CD4-positive, alpha-beta T cell treated with Interleukin-15 for 4 hours (primary cell): ENCODE data around the gene EIF5A2.
"Not testable (repeated sequence)": the region's sequence is repeated elsewhere in the genome, so short reads cannot be mapped to it uniquely, and the experiment has no call there.

Experiments
- DNase-seq: peaks from one replicate; pipeline ENCODE4 v3.0.0-alpha.2; 2020; ENCODE audit warnings: low spot score

Gene EIF5A2

DNA sequence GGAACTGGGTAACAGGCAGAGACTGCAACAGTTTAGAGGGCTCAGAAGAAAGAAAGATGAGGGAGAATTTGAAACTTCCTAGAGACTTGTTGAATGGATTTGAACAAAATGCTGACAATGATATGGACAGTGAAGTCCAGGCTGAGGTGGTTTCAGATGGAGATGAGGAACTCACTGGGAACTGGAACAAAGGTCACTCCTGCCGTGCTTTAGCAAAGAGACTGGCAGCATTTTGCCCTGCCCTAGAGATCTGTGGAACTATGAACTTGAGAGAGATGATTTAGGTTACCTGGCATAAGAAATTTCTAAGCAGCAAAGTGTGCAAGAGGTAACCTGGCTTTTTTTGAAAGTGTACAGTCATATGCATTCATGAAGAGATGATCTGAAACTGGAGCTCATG lies 11.7 kb downstream of the EIF5A2 start:
- no peak for DNase-seq

- not testable (repeated sequence) for DNase-seq
Measured at GRCh38 chr3:170896333-170896732, 12.1 kb downstream of the EIF5A2 start.

DNA sequence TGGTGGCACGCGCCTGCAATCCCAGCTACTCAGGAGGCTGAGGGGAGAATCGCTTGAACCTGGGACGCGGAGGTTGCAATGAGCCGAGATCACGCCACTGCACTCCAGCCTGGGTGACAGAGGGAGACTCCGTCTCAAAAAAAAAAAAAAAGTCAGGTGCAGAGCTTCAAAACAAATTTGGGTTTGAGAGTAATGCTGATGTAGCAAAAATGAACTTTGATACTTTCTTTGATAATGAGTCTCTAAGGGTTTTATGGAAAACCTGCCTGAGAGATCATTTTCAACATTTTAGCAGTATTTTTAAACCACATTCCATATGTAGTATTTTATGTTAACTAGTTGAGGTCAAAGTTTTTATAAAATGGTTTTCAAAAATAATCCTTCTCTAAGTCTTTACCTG lies 14.5 kb downstream of the EIF5A2 start:
- no peak for DNase-seq

- DNase-seq: no peak
Measured at GRCh38 chr3:170889630-170890029, 18.8 kb downstream of the EIF5A2 start.

DNA sequence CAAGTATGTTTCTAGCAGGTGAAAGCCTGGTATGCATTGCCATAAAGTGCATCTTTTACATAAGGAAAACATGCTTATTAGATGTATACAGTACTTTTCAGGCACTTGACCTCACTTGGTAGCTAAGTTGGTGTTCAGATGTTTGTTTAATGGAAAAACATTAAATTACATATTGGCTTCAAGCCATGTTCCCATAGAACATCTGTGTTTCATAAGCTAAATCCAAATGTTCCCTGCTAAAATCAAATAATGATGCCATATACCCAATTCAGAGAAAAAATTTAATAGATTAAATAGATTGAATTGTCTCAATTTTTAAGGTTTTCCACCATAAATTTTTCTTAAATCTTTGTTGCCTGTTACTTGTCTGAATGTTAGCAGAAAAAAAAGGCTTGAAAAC lies 19.3 kb downstream of the EIF5A2 start:
- DNase-seq: no peak

DNA sequence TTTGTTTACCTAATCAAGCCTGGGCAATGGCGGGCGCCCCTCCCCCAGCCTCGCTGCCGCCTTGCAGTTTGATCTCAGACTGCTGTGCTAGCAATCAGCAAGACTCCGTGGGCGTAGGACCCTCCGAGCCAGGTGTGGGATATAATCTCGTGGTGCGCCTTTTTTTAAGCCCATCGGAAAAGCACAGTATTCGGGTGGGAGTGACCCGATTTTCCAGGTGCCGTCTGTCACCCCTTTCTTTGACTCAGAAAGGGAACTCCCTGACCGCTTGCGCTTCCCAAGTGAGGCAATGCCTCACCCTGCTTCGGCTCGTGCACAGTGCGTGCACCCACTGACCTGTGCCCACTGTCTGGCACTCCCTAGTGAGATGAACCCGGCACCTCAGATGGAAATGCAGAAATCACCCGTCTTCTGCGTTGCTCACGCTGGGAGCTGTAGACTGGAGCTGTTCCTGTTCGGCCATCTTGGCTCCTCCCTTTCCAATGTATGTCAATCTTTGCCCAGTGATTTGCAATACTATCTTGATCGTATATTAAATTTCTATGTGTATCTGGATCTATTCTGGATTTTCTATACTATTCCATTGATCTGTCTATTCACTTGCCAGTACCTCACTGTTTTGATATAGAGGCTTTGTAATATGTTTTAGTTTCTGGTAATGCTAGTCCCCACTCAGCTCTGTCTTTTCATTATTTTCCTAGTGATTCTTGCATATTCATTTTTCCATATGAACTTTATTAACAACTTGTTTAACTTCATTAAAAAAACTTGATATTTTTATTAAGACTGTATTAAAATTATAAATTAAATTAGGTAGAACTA lies 24.1 kb downstream of the EIF5A2 start:
- not testable (repeated sequence) for DNase-seq

GRCh38 chr3:170878688-170879087 lies 29.7 kb downstream of the EIF5A2 start:
- not testable (repeated sequence) for DNase-seq

DNA sequence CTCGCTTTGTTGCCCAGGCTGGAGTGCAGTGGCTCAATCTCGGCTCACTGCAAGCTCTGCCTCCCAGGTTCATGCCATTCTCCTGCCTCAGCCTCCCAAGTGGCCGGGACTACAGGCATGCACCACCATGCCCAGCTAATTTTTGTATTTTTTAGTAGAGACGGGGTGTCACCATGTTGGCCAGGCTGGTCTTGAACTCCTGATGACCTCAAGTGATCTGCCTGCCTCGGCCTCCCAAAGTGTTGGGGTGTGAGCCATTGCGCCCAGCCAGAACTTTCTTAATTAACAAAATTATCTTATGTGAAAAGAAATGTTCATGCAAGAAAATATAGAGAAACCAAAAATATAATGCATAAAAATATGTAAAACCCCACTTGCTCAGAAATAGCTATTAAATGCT lies 31.1 kb downstream of the EIF5A2 start:
- not testable (repeated sequence) for DNase-seq

GRCh38 chr3:170876537-170876936 lies 31.9 kb downstream of the EIF5A2 start:
- no peak for DNase-seq

DNA sequence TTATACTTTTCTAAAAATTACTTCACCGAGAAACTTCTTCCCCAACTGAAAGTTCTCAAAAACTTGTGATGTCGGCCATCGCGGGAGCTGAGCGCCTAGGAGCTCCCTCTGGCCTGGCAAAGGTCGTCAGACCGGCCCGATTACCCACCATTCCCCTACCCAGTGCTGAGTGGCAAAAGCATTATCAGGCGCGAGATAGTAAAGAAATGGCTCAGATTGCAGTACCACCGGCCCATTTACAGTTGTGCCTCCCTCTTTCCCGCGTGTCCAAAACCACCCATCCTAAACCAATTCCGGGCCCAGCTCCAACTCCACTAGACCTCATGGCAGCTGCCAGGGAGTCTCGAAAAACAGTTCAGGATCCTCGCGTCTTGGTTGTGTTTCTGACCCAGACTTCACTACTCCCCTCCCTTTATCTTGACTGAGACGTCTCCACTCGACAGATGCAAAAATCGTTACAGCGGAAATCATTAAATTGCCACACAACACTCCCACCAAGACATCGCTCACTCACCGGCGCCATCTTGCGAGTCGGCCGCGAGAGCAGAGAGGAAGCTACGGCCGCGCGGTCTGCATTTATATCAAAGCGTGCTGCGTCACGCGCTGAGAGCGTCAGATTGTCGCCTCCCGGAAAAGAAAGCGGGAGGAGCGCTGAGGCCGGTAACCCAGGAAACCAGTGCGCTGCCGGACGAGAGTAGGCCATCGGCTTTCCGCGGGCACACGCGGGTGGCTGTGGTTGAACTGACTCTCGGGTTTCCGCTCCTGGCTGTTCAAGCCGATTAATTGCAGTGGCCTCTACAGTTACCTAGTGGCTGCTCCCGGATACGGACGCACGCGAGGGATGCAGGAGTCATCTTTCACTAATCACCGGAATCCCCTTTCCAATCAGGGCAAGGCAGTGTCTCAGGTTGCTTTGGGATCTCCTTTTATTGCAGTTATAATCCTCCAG lies 38.5 kb downstream of the EIF5A2 start, which contains the start of gene RPL22L1:
RPL22L1 (minus strand) TSS at position 551 of the 949 bp plus-strand sequence; CDS start at position 523, 28 bp downstream.
- DNase-seq: peak; percentile 92

DNA sequence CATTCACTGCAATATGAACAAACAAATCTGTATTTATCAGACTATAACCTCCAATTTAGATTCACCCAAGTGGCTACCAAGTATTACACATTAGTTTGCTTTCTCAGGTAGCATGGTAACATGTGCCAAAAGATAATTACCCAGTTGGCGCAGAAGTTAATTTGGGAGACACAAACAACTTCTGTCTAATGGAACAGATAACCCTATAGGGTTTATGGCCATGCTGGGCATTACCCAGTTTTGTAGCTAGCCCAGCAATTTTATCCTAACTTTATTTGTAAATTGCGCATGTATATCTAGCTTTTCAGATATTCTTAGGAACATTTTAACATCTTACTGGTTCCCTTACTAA lies 39.2 kb downstream of the EIF5A2 start:
- DNase-seq: no peak

DNA sequence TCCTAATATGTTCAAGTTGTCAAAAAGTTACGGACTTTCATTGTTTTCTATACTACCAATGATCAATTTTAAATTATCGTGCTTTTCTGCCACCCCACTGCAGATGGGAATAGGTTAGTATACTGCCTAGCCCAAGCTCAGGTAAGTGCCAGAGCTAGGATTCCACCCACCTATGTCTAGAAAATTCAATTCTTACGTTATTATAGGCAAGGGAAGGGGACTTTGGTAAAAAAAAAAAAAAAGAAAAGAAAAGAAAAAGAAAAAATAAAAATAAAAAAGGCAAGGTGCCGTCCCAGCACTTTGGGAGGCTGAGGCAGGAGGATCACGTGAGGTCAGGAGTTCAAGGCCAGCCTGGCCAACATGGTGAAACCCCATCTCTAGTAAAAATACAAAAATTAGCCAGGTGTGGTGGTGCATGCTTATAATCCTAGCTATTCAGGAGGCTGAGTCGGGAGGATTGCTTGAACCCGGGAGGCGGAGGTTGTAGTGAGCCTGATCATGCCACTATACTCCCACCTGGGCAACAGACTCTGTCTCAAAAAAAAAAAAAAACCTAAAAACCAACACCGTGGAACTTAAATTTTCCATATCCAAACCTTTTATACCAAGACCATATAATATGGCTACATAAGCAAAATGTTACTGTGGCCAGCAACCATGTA lies 39.7 kb downstream of the EIF5A2 start:
- no peak for DNase-seq

DNA sequence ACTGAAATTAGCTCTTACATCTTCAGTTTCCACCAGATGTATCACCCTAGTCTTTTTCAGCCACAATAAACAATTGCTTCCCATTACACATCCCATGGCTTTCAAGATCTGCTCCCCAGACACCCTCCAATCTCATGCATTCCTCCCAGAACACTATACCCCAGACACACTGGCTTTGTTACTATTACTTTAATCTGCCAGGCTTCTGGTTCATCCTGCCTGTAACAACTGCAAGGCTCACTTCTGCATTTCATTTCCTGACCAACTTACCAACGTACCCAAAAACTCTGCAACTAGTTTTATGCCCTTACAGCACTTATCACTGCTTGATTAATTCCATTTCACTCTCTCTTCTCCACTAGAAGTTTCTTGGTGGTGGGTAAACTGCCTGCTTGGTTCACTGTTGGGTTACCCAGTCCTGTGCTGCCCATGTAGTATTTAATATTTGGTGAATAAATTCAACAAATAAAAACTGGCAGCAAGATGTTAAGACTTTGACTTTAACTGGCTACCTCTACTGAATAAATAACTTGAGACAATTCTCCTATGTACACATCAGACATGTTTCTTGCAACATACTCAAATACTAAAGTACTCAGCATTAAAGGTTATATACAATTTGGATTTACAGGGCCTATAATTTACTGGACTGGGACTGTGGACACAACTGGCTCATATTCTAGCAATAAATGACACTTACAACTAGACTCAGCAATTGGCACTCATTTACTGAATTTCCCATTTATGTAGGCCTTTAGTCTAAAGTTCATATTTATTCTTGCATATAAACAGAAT lies 41.1 kb downstream of the EIF5A2 start:
- DNase-seq: no peak

DNA sequence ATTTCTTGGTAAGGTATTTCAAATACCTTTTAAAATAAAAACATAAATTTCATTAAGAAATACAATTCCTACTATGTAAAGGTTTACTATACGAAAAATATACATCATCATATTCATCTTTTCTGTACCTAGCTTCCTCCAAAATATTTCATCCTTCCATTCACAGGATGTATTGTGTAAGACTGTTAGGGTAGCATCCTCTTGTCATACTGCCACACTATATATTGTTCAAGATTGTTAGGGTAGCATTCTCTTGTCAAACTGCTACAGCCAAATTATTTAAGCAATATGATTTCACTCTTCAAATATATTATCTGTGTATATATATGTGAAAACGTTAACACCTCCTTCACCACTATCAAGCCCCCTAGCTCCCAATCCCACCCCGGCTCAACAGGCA lies 41.9 kb downstream of the EIF5A2 start:
- no peak for DNase-seq

DNA sequence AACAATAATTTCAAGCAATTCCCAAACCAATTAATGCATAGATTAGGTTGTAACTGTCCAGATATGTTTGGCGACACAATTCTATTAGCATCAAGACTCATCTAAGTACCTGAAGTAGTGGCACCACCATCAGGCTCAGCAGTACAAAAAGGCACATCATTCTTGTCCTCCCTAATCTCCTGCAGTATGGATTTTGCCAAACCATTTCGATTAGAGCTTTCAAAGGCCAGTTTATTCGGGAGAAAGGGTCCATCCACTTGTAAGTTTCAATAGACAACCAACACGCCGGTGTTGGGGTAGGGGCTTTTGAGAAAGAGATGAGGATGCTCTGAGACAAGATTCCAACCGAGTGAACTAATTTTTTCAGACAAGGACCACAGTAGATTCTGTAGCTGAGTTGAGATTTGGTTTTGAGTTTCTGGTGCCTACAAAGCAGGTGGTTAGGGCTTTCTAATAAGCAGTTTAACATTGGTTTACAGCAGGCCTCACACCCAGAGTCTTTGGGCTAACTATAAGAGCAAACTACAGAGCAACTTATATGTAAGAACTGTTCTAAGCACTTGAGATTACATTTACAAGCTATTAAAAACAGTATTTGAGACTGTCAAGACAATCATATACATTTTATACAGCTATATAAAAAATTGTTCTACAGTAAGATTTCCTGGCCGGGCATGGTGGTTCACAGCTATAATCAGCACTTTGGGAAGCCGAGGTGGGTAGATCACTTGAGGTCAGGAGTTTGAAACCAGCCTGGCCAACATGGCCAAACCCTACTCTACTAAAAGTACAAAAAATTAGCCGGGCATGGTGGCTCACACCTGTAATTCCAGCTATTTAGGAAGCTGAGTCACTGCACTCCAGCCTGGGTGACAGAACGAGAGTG lies 43.0 kb downstream of the EIF5A2 start:
- DNase-seq: no peak

GRCh38 chr3:170864525-170865208 lies 43.8 kb downstream of the EIF5A2 start:
- DNase-seq: no peak

- DNase-seq: no peak
Measured at GRCh38 chr3:170863816-170864215, 44.6 kb downstream of the EIF5A2 start.

DNA sequence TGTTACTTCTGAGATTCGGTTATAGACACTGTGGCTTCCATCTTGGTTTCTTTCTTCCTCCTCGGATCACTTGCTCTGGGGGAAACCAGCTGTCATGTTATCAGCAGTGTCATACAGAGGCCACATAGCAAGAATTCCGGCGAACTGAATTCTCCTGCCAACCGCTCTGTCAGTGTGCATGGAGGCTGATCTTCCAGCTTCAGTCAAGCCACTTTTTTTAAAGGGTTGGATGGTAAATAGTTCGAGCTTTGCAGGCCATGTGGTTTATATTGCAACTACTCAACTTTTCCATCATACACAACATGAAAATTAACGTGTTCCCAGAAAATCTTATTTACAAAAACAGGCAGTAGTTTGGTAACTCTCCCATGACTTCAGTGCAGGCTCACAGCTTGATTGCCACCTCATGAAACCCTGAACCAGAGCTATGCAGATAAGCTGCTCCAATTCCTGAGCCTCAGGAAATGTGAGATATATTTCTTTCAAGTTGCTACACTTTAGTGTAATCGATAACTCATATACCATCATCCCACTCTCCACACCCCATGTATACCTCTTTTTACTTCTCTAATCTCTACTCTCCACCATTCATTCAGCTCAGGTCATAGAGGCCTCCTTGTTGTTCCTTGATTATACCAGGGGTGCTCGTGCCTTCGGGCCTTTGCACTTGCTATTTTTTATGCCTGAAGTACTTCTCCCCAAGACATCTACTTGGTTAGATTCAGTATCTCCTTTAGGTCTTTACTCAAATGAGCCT lies 45.6 kb downstream of the EIF5A2 start:
- DNase-seq: no peak

DNA sequence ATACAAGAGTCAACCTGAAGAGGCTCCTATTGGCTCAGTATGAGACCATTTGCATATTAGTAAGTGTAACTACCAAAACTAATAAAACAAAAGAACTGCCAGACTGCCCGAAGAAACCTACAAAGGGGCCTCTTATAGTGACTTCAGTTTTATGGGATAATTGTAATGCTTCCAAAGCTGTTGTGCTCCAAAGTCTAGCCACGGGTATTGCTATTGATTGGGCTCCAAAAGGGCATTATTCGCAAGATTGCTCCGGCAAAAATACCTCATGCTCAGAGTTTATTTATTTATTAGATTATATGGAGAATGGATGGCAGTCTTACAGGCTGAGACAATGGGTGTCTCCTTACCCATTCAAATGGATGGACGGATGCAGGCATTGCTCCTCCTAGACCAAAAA lies 49.8 kb downstream of the EIF5A2 start:
- no peak for DNase-seq
